Mesenchymal stem cell (in vitro differentiated cells and primary cell): ENCODE results near the gene ATP2C1.

Source experiments
- DNase-seq: peaks from one replicate; pipeline ENCODE4 v3.0.0-alpha.2; 2013
- H2AFZ ChIP-seq: one replicate; pipeline ENCODE4 v1.6.1; 2013; ENCODE audit warnings: low read depth, mild to moderate bottlenecking, control low read depth, inconsistent platforms, low read length, moderate library complexity
- H2AK5ac ChIP-seq: 2 replicates; pipeline ENCODE4 v1.6.1; 2013; ENCODE audit warnings: low read length, moderate library complexity, mild to moderate bottlenecking, inconsistent platforms; ENCODE audit not compliant: severe bottlenecking
- H2BK120ac ChIP-seq: one replicate; pipeline ENCODE4 v1.6.1; 2013; ENCODE audit warnings: low read depth, mild to moderate bottlenecking, inconsistent platforms, low read length, moderate library complexity
- H2BK12ac ChIP-seq, 2 experiments: one replicate each; pipeline ENCODE4 v1.6.1; 2013; ENCODE audit warnings: inconsistent platforms in 2 of 2, low read length in 2 of 2, mild to moderate bottlenecking in 2 of 2, moderate library complexity in 2 of 2, control low read depth in 1 of 2
- H2BK15ac ChIP-seq: one replicate; pipeline ENCODE4 v1.6.1; 2013; ENCODE audit warnings: mild to moderate bottlenecking, low read depth, inconsistent platforms; ENCODE audit not compliant: poor library complexity, severe bottlenecking
- H2BK5ac ChIP-seq: 2 replicates; pipeline ENCODE4 v1.6.1; 2013; ENCODE audit warnings: low read depth, mild to moderate bottlenecking, low read length, control low read depth, inconsistent platforms; ENCODE audit not compliant: poor library complexity, severe bottlenecking
- H3K14ac ChIP-seq, 2 experiments: one replicate each; pipeline ENCODE4 v1.6.1; 2013; ENCODE audit warnings: inconsistent platforms in 2 of 2, low read length in 2 of 2, control low read depth in 1 of 2, mild to moderate bottlenecking in 1 of 2, moderate library complexity in 1 of 2
- H3K18ac ChIP-seq, 2 experiments: one replicate each; pipeline ENCODE4 v1.6.1; 2013; ENCODE audit warnings: inconsistent platforms in 2 of 2, low read length in 2 of 2, control low read depth in 1 of 2, low read depth in 1 of 2, mild to moderate bottlenecking in 1 of 2
- H3K23ac ChIP-seq, 2 experiments: one replicate each; pipeline ENCODE4 v1.6.1; 2013; ENCODE audit warnings: inconsistent platforms in 2 of 2, low read length in 2 of 2, mild to moderate bottlenecking in 2 of 2, moderate library complexity in 2 of 2, control low read depth in 1 of 2
- H3K27ac ChIP-seq: 2 replicates; pipeline ENCODE4 v1.5.1; 2013; ENCODE audit warnings: mild to moderate bottlenecking, moderate library complexity, low read length, control low read depth, inconsistent platforms; ENCODE audit not compliant: poor library complexity, severe bottlenecking
- H3K27me3 ChIP-seq, 2 experiments: 2 replicates each; pipeline versions ENCODE4 v1.6.1 to v1.7.0; 2013; ENCODE audit warnings: low read length in 2 of 2, mild to moderate bottlenecking in 2 of 2, moderate library complexity in 2 of 2, control low read depth in 1 of 2, inconsistent platforms in 1 of 2; ENCODE audit not compliant: control insufficient read depth in 1 of 2, insufficient read depth in 1 of 2
- H3K36me3 ChIP-seq, 2 experiments: 2 replicates each; pipeline versions ENCODE4 v1.6.1 to v1.7.0; 2013; ENCODE audit warnings: low read length in 2 of 2, control low read depth in 1 of 2, inconsistent platforms in 1 of 2, low read depth in 1 of 2, mild to moderate bottlenecking in 1 of 2; ENCODE audit not compliant: insufficient read depth in 2 of 2, control insufficient read depth in 1 of 2
- H3K4ac ChIP-seq, 2 experiments: one replicate each; pipeline ENCODE4 v1.6.1; 2013; ENCODE audit warnings: inconsistent platforms in 2 of 2, low read length in 2 of 2, mild to moderate bottlenecking in 2 of 2, moderate library complexity in 2 of 2, control low read depth in 1 of 2, low read depth in 1 of 2
- H3K4me1 ChIP-seq: 2 replicates; pipeline ENCODE4 v1.6.1; 2013; ENCODE audit warnings: low read depth, low read length, control low read depth; ENCODE audit not compliant: control insufficient read depth, insufficient read depth
- H3K4me2 ChIP-seq: 2 replicates; pipeline ENCODE4 v1.6.1; 2013; ENCODE audit warnings: low read length, mild to moderate bottlenecking, inconsistent platforms; ENCODE audit not compliant: poor library complexity, severe bottlenecking
- H3K4me3 ChIP-seq, 2 experiments: 2 replicates each; pipeline versions ENCODE4 v1.5.1 to v1.7.0; 2013; ENCODE audit warnings: low read length in 2 of 2, mild to moderate bottlenecking in 2 of 2, control low read depth in 1 of 2, low read depth in 1 of 2; ENCODE audit not compliant: insufficient read depth in 1 of 2
- H3K79me1 ChIP-seq: replicated peaks from 2 replicates; pipeline ENCODE4 v1.6.1; 2013; ENCODE audit warnings: mild to moderate bottlenecking, control low read depth, low read length, inconsistent platforms; ENCODE audit not compliant: poor library complexity, severe bottlenecking
- H3K9ac ChIP-seq: 2 replicates; pipeline ENCODE4 v1.7.0; 2013; ENCODE audit warnings: mild to moderate bottlenecking, low read length, moderate library complexity
- H3K9me3 ChIP-seq: 2 replicates; pipeline ENCODE4 v1.7.0; 2013; ENCODE audit warnings: mild to moderate bottlenecking, low read length; ENCODE audit not compliant: control insufficient read depth
- H4K8ac ChIP-seq: one replicate; pipeline ENCODE4 v1.6.1; 2013; ENCODE audit warnings: inconsistent platforms, mild to moderate bottlenecking, low read length, moderate library complexity
- H4K91ac ChIP-seq: one replicate; pipeline ENCODE4 v1.6.1; 2013; ENCODE audit warnings: mild to moderate bottlenecking, low read length, inconsistent platforms
- WGBS: methylation state at CpG from one replicate; pipeline ENCODE4 v1.1.7; 2013; ENCODE audit warnings: mixed read lengths; 5-methylcytosine and 5-hydroxymethylcytosine counted together

The ATP2C1 gene

DNA sequence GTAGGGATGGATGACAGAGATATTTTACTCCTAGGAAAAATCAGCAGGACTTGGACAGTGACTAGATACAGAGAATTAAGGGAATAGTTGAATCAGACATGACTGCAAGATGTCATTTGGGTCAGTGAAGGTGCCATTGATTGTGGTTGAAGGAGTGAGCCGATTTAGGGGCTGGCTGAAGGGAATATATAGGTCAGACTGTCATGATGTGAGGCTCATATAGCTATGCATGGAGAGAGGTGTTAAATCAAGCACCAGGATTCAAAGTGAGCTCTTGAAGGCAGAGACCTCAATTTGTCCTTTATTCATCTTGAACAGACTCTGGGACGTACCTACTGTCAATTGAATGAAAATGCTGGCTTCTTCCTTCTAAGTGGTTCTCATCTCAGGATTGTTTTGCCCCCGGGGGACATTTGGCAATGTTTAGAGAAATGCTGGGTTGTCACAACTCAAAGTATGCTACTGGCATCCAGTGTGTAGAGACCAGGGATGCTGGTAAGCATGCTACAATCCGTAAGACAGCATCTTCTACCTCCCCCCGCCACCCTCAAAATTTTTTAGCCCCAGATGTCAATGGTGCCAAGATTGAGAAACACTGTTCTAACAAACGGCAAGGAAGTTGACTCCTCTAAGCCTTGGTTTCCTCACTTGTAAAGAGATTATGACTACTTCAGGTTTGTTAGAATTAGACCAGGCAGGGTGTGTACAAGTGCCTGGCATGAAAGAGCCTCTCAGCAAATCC, 7.8 kb downstream of the ATP2C1 start:
- H3K4ac ChIP-seq: no peak overlapping the region
- no peak overlapping the region for H2BK120ac ChIP-seq
- H2AK5ac ChIP-seq: peak overlapping the region; percentile 84
- no peak for DNase-seq
- no peak overlapping the region for H2AFZ ChIP-seq
- H2BK5ac ChIP-seq: no peak overlapping the region
- H3K14ac ChIP-seq: no peak overlapping the region
- peak overlapping the region in 1 of 2 experiments; percentile 29 for H3K23ac ChIP-seq
- no peaks in the 10 kb centered on the region for H3K9me3 ChIP-seq
- H3K36me3 ChIP-seq: no peaks in the 10 kb centered on the region
- H3K27ac ChIP-seq: peak overlapping the region; percentile 48
- 84% methylated on average over 5 of the region's 6 CpGs for WGBS
- no peaks in the 10 kb centered on the region for H3K27me3 ChIP-seq
- peaks cover 1% of the 10 kb centered on the region for H3K79me1 ChIP-seq
- no peak overlapping the region for H2BK15ac ChIP-seq
- peak overlapping the region in 1 of 2 experiments; percentile 30 for H3K18ac ChIP-seq
- no peaks in the 10 kb centered on the region for H3K4me1 ChIP-seq
- no peak overlapping the region for H4K8ac ChIP-seq
- H3K9ac ChIP-seq: no peak overlapping the region
- no peak overlapping the region for H4K91ac ChIP-seq
- peak overlapping the region in 1 of 2 experiments; percentile 31 for H2BK12ac ChIP-seq
- no peak overlapping the region for H3K4me2 ChIP-seq
- no peak overlapping the region for H3K4me3 ChIP-seq

DNA sequence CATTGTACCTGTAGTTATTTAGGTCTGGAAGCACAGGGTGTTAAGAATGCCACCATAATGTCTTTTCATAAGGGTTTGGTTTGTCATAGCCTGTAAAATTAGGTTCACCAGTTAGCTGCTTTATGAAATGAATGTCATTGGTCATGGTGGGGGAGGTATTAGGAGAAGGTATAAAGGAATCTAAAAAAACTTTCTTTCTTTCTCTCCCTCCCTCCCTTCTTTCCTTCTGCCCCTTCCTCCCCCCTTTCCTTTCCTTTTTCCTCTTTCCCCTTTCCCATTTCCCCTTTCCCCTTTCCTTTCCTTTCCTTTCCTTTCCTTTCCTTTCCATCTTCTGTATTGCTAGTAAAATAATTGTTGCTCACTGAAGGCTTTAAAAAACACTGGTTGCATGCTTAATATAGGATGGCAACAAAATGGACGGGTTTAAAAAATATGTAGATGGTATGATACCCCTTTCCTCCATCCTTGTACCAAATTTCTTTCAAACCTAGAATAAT, 9.6 kb downstream of the ATP2C1 start:
- no peak overlapping the region for H3K9ac ChIP-seq
- H2BK15ac ChIP-seq: no peak overlapping the region
- no peak overlapping the region for H3K23ac ChIP-seq
- no peak overlapping the region for H3K14ac ChIP-seq
- no peak overlapping the region for H2BK120ac ChIP-seq
- H3K4me3 ChIP-seq: no peak overlapping the region
- H4K91ac ChIP-seq: no peak overlapping the region
- no peaks in the 10 kb centered on the region for H3K4me1 ChIP-seq
- H3K27ac ChIP-seq: no peak overlapping the region
- H3K4ac ChIP-seq: no peak overlapping the region
- no peak overlapping the region for H2BK5ac ChIP-seq
- no peak overlapping the region for H4K8ac ChIP-seq
- H2AK5ac ChIP-seq: no peak overlapping the region
- no peaks in the 10 kb centered on the region for H3K36me3 ChIP-seq
- no peak overlapping the region for H3K4me2 ChIP-seq
- no peak overlapping the region for H2BK12ac ChIP-seq
- peaks cover 1% of the 10 kb centered on the region for H3K79me1 ChIP-seq
- H3K27me3 ChIP-seq: no peaks in the 10 kb centered on the region
- no peak overlapping the region for H2AFZ ChIP-seq
- no peak for DNase-seq
- no peaks in the 10 kb centered on the region for H3K9me3 ChIP-seq
- WGBS: no CpG with 5 or more reads among the region's 1 CpG
- no peak overlapping the region for H3K18ac ChIP-seq

DNA sequence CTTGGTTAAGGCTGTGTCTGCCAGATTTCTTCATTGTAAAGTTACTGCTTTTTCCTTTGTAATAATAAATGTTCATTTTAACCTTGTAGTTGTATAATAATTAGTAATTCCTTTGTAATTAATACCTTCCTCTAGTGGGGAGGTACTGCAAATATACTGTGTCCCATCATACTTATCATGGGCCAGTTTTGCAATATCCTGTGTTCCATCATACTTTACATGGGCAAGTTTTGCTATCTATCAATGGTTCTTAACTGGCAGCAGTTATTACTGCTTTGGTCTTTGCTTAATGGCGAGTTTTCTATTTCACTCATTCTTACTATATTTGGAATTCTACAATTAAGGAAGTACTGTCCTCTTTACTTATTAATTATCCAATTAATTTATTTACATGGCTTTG, 10.6 kb downstream of the ATP2C1 start:
- Histone ChIP-seq H3K4me1 (no peaks in the 10 kb centered on the region), H3K23ac (no peak overlapping the region), H3K14ac (no peak overlapping the region), H2AK5ac (no peak overlapping the region), H3K18ac (no peak overlapping the region), H3K4me2 (no peak overlapping the region), H2BK5ac (no peak overlapping the region), H4K8ac (no peak overlapping the region), H2AFZ (no peak overlapping the region), H2BK120ac (no peak overlapping the region), H3K9me3 (no peaks in the 10 kb centered on the region), H3K27ac (no peak overlapping the region), H2BK15ac (no peak overlapping the region), H3K9ac (no peak overlapping the region), H3K79me1 (peaks cover 1% of the 10 kb centered on the region), H3K4ac (no peak overlapping the region), H4K91ac (no peak overlapping the region), H3K4me3 (no peak overlapping the region), H2BK12ac (no peak overlapping the region), H3K27me3 (no peaks in the 10 kb centered on the region), H3K36me3 (no peaks in the 10 kb centered on the region)
- WGBS: no CpG with 5 or more reads among the region's 1 CpG
- DNase-seq: no peak

DNA sequence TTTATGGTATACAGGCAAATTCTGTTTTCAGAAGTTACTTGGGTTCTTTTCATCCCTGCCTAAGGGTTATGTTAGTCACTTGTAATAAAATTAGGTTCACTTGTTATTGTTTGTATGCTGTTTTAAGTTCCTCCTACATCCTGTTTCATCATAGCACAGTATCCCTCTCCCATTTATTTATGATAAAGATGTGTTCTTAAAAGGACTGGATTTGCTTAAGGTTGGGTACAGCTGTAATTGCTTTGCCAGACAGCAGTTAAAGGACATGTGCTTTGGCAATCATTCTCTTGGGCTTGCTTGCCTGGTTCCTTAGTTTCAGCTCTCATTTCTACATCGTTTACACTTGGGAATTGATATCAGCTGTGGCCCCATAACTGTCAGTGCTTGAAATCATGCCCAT, 11.7 kb downstream of the ATP2C1 start:
- Histone ChIP-seq H4K91ac (no peak overlapping the region), H3K4me1 (no peaks in the 10 kb centered on the region), H2BK12ac (no peak overlapping the region), H2AK5ac (no peak overlapping the region), H4K8ac (no peak overlapping the region), H2BK120ac (no peak overlapping the region), H3K4me3 (no peak overlapping the region), H3K9me3 (no peaks in the 10 kb centered on the region), H3K18ac (no peak overlapping the region), H2AFZ (no peak overlapping the region), H3K4ac (no peak overlapping the region), H2BK5ac (no peak overlapping the region), H3K23ac (no peak overlapping the region), H3K14ac (no peak overlapping the region), H3K36me3 (no peaks in the 10 kb centered on the region), H3K27me3 (no peaks in the 10 kb centered on the region), H2BK15ac (no peak overlapping the region), H3K4me2 (no peak overlapping the region), H3K79me1 (peaks cover 1% of the 10 kb centered on the region), H3K9ac (no peak overlapping the region), H3K27ac (no peak overlapping the region)
- 77% methylated on average over 1 of the region's 1 CpG for WGBS
- DNase-seq: peak; percentile 74
